Breast epithelium (tissue), 3 donors: ENCODE results near the gene ZBTB34.

Experiments
- CTCF ChIP-seq, 3 donors: fragments of 450-650 bp; IDR thresholded peaks; one replicate each; pipeline ENCODE4 v1.5.1; 2016 to 2017; ENCODE audit warnings: antibody characterized with exemption in 3 of 3, mild to moderate bottlenecking in 3 of 3, moderate library complexity in 3 of 3
- POLR2A ChIP-seq: fragments of 450-650 bp; IDR thresholded peaks from one replicate; pipeline ENCODE4 v1.6.1; 2016; ENCODE audit warnings: antibody characterized with exemption, mild to moderate bottlenecking, moderate library complexity
- POLR2AphosphoS5 ChIP-seq, 3 donors: sonication (generic); formaldehyde crosslinking; IDR thresholded peaks; one replicate each; pipeline ENCODE4 v1.6.1; 2017; ENCODE audit warnings: antibody characterized with exemption in 3 of 3

GRCh38 chr9:126822278-126822677 lies 38.2 kb upstream of the ZBTB34 start:
- TF ChIP-seq CTCF (IDR thresholded peaks at IDR 0.05) = no peak
- TF ChIP-seq POLR2A = no peak
- no peak for TF ChIP-seq POLR2AphosphoS5 (IDR thresholded peaks at IDR 0.05)
